Lung (tissue), 12 donors: ENCODE results near the gene MEGF9. TPM values are rescaled to one million over a fixed set of nuclear protein-coding genes. Genes with fewer than 3 reads are reported as not detected.

Experiments
- ATAC-seq: fragments of 200-7000 bp; cut with Tn5 transposase; one replicate; pipeline ENCODE4 v1.9.1; 2020; ENCODE audit warnings: moderate number of reproducible peaks; ENCODE audit not compliant: insufficient read depth, low FRiP score
- DNase-seq, 3 donors: peaks; one replicate each; pipeline ENCODE4 v3.0.0-alpha.2; 2013 to 2017
- H3K27ac ChIP-seq, 2 donors: one replicate each; pipeline ENCODE4 v1.5.1; 2013; ENCODE audit warnings: mild to moderate bottlenecking in 2 of 2, moderate library complexity in 2 of 2, control low read depth in 1 of 2, inconsistent platforms in 1 of 2, low read depth in 1 of 2, low read length in 1 of 2
- H3K27me3 ChIP-seq, 3 donors: one replicate each; pipeline ENCODE4 v1.5.1; 2013; ENCODE audit warnings: low read length in 2 of 3; ENCODE audit not compliant: control insufficient read depth in 3 of 3, insufficient read depth in 3 of 3
- H3K36me3 ChIP-seq, 4 donors: one replicate each; pipeline ENCODE4 v1.5.1; 2013; ENCODE audit warnings: low read length in 4 of 4, mild to moderate bottlenecking in 1 of 4, moderate library complexity in 1 of 4; ENCODE audit not compliant: control insufficient read depth in 4 of 4, insufficient read depth in 4 of 4
- H3K4me1 ChIP-seq, 5 donors: one replicate each; pipeline ENCODE4 v1.5.1; 2013; ENCODE audit warnings: low read length in 5 of 5, mild to moderate bottlenecking in 2 of 5, moderate library complexity in 1 of 5; ENCODE audit not compliant: control insufficient read depth in 5 of 5, insufficient read depth in 5 of 5
- H3K4me3 ChIP-seq: one replicate; pipeline ENCODE4 v1.5.1; 2013; ENCODE audit warnings: mild to moderate bottlenecking, control low read depth, moderate library complexity
- H3K9ac ChIP-seq, 2 donors: one replicate each; pipeline ENCODE4 v1.5.1; 2013; ENCODE audit warnings: low read length in 2 of 2, control low read depth in 1 of 2; ENCODE audit not compliant: insufficient read depth in 1 of 2
- H3K9me3 ChIP-seq, 4 donors: one replicate each; pipeline ENCODE4 v1.5.1; 2013; ENCODE audit warnings: low read length in 3 of 4, mild to moderate bottlenecking in 1 of 4, moderate library complexity in 1 of 4; ENCODE audit not compliant: control insufficient read depth in 4 of 4, insufficient read depth in 3 of 4
- CTCF ChIP-seq: IDR thresholded peaks from 2 replicates; pipeline ENCODE4 v1.5.1; 2012; ENCODE audit warnings: mild to moderate bottlenecking; ENCODE audit errors: control extremely low read depth, extremely low read depth
- WGBS, 2 donors: extraction: QIAGEN DNeasy Blood & Tissue Kit; methylation state at CpG; one replicate each; pipeline ENCODE4 v1.1.7; 2013; 5-methylcytosine and 5-hydroxymethylcytosine counted together
- polyA plus RNA-seq, 2 donors: library from polyadenylated mRNA; stranded (reverse); fragments of 200-250 nt; gene quantifications; one replicate each; pipeline ENCODE4 v1.2.1, GENCODE V29; 2013
- total RNA-seq, 2 donors: library from RNA; depleted of rRNA in 1 of 2; stranded (reverse); fragments of >200 nt in 1 of 2; gene quantifications; one replicate each; pipeline ENCODE4 v1.2.1, GENCODE V29; 2014 to 2021
- donor health status: control.
- donor health status: control.
- donor health status: Bipolar disorder and iron deficiency.
- donor health status: healthy.
- donor health status: DM: yes; HTN: yes; CAD: no.

Gene MEGF9
- total and polyA plus RNA-seq, 4 donors, result 19.2 to 48.3 (median 30.6) TPM

GRCh38 chr9:120740132-120740531 is 25.9 kb upstream of the MEGF9 start:
- no peak for TF ChIP-seq CTCF
- no peak overlapping the region for H3K9ac ChIP-seq
- no peaks in the 10 kb centered on the region for H3K4me1 ChIP-seq
- no peaks in the 10 kb centered on the region for H3K36me3 ChIP-seq
- DNase-seq (no peak), ATAC-seq (no peak)
- no peak overlapping the region for H3K4me3 ChIP-seq
- peaks cover 0 to 1% (median 0%) of the 10 kb centered on the region in 4 donors for H3K9me3 ChIP-seq
- no peak overlapping the region for H3K27ac ChIP-seq
- H3K27me3 ChIP-seq, result no peaks in the 10 kb centered on the region

- DNase-seq (no peak), ATAC-seq (no peak)
- H3K36me3 ChIP-seq, result no peaks in the 10 kb centered on the region
- H3K9ac ChIP-seq, result no peak overlapping the region
- peaks cover 0 to 1% (median 0%) of the 10 kb centered on the region in 4 donors for H3K9me3 ChIP-seq
- 50 to 85% methylated on average over 5 of the region's 5 CpGs for WGBS, 2 donors
- no peaks in the 10 kb centered on the region for H3K27me3 ChIP-seq
- H3K27ac ChIP-seq, result peak overlapping the region in 1 of 2 donors; percentile 61
- no peaks in the 10 kb centered on the region for H3K4me1 ChIP-seq
- H3K4me3 ChIP-seq, result no peak overlapping the region
- TF ChIP-seq CTCF, result no peak
Measured at GRCh38 chr9:120737416-120738165, 23.3 kb upstream of the MEGF9 start.

GRCh38 chr9:120736881-120737280 is 22.6 kb upstream of the MEGF9 start:
- Histone ChIP-seq H3K4me3 (no peak overlapping the region), H3K27ac (no peak overlapping the region), H3K9me3 (peaks cover 0 to 1% (median 0%) of the 10 kb centered on the region in 4 donors), H3K4me1 (peaks cover 0 to 1% (median 0%) of the 10 kb centered on the region in 5 donors), H3K27me3 (no peaks in the 10 kb centered on the region), H3K9ac (no peak overlapping the region), H3K36me3 (no peaks in the 10 kb centered on the region)
- DNase-seq (no peak), ATAC-seq (no peak)
- no peak for TF ChIP-seq CTCF
- WGBS, 2 donors, result 72 to 85% methylated on average over 2 of the region's 2 CpGs
